HG03354 (cell line): ENCODE data around the gene CATSPERB.
"Not testable (repeated sequence)": the region's sequence is repeated elsewhere in the genome, so short reads cannot be mapped to it uniquely, and the experiment has no call there.

ENCODE experiments used
- ATAC-seq: cut with Tn5 transposase; IDR thresholded peaks from one replicate; pipeline ENCODE4 v1.9.1; 2021; ENCODE audit warnings: mild to moderate bottlenecking; ENCODE audit not compliant: unreplicated experiment, poor library complexity, severe bottlenecking

CATSPERB gene

GRCh38 chr14:91685600-91685999 lies 46.3 kb downstream of the CATSPERB start:
- ATAC-seq = no peak

- no peak for ATAC-seq
Observed at GRCh38 chr14:91681893-91682563, 49.9 kb downstream of the CATSPERB start.

GRCh38 chr14:91681118-91681517 lies 50.8 kb downstream of the CATSPERB start:
- no peak for ATAC-seq

DNA sequence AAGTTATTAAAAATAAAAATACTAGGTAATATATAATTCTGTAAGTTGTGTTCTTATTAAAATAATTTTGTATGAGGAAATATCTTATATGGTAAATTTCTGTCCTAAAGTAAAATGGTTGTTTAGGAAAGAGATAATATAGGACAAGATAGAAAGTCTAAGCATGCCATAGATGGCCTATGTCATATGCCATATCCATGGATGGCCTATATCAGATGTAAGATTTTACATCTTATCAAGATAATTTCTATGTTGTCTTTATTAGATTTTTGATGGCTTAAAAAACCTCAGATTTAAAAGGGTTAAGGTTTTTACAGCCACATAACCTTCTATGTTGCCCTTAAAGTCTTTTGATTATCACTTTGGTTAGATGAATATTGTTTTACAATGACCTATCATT lies 52.6 kb downstream of the CATSPERB start:
- ATAC-seq = no peak

DNA sequence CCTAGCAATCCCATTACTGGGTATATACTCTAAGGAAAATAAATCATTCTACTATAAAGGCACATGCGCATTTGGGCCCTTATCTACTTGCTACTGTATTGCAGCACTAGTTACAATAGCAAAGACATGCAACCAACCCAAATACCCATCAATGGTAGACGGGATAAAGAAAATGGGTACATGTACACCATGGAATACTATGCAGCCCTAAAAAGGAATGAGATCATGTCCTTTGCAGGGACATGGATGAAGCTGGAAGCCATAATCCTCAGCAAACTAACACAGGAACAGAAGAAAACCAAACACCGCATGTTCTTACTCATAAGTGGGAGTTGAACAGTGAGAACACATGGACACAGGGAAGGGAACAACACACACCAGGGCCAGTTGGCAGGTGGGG lies 54.2 kb downstream of the CATSPERB start:
- not testable (repeated sequence) for ATAC-seq

DNA sequence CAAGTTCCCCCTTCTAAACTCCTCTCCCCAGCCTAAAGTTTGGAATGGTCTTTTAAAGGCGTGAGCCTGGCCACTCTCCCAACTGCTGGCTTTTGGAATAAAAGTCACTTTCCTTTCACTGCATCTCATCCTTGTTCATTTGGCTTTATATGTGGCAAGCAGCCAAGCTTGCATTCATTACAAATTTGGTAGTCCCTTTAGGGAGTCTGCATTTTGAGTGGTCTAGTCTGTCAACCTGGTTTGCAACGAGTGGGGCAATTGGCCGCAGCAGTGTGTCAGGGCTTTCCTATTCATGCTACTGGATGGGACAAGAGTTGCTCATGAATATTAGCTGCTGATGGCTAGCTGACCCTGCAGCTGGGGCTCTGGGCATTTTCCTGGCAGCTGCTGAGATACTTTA lies 57.0 kb downstream of the CATSPERB start:
- ATAC-seq = no peak

- no peak for ATAC-seq
Observed at GRCh38 chr14:91669867-91670266, 62.0 kb downstream of the CATSPERB start.

- ATAC-seq = not testable (repeated sequence)
Observed at GRCh38 chr14:91667101-91667500, 64.8 kb downstream of the CATSPERB start.

- no peak for ATAC-seq
Observed at GRCh38 chr14:91660790-91661189, 71.1 kb downstream of the CATSPERB start.

- ATAC-seq = no peak
Observed at GRCh38 chr14:91654836-91655235, 77.0 kb downstream of the CATSPERB start.

- ATAC-seq = no peak
Observed at GRCh38 chr14:91653451-91653850, 78.4 kb downstream of the CATSPERB start.

GRCh38 chr14:91649930-91650329 lies 82.0 kb downstream of the CATSPERB start:
- ATAC-seq = no peak

- ATAC-seq = no peak
Observed at GRCh38 chr14:91647856-91648255, 84.0 kb downstream of the CATSPERB start.

GRCh38 chr14:91636604-91637003 lies 95.3 kb downstream of the CATSPERB start:
- ATAC-seq = no peak

GRCh38 chr14:91624757-91625156 lies 107.1 kb downstream of the CATSPERB start:
- no peak for ATAC-seq

DNA sequence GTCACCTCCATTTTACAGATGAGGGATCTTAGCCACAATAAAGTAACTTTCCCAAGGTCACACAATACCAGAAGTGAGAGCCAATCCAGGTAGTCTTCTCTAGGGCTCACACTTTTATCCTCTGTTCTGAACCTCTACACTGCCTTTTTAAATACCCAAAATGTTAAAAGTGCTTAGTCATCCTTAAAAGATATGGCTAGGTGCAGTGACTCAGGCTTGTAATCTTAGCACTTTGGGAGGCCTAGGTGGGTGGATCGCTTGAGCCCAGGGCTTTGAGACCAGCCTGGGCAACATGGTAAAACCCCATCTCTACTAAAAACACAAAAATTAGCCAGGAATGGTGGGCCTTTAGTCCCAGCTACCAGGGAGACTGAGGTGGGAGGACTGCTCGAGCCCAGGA lies 117.7 kb downstream of the CATSPERB start:
- no peak for ATAC-seq

DNA sequence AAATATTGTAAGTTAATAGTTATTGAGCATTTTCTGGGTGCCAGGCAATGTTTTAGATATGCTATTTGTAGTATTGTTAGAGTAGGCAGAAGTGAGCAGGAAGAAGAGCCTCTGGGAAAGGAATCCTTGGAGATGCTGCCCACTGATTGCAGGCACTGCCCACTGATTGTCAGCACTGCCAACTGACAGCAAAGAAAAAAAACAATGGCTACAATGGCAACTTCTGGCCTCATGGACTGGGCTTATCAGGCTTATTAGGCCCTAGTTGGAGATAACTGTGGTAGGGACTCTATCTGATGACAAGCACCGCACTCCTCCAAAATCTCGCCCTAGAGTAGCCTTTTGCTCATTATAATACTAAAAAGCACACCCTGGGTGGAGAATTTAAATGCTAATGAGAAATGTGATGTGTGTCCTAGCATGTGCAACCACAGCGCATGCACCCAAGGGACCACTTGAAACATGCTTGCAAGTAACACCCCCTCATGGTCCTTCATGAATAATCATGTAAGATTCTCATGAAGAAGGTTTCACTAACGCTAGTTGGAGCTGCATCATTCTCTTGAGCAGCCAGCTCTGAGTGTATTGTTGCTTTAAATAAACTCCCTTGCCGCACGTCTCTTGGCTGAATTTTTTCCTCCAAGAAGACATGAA lies 118.3 kb downstream of the CATSPERB start:
- no peak for ATAC-seq

GRCh38 chr14:91611528-91611927 lies 120.4 kb downstream of the CATSPERB start:
- no peak for ATAC-seq

DNA sequence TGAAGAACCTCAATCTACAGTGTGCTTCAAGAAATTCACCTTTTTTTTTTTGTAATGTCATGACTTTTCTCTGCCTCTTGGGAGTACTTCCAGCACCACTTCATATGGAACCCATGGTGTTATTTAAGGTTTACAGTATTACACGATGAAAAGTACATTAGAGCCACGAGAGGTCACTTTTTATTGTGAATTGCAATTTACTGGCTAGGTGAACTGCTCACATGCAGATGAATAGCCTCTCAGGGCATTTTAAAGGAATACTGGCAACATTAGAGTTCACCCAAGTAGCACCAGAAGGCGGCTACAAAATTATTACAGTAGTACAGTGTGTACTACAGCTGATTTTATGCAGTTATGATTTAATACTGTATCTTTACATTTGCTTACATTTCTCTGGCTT lies 122.7 kb downstream of the CATSPERB start:
- ATAC-seq = no peak

- no peak for ATAC-seq
Observed at GRCh38 chr14:91607322-91608047, 124.4 kb downstream of the CATSPERB start.

DNA sequence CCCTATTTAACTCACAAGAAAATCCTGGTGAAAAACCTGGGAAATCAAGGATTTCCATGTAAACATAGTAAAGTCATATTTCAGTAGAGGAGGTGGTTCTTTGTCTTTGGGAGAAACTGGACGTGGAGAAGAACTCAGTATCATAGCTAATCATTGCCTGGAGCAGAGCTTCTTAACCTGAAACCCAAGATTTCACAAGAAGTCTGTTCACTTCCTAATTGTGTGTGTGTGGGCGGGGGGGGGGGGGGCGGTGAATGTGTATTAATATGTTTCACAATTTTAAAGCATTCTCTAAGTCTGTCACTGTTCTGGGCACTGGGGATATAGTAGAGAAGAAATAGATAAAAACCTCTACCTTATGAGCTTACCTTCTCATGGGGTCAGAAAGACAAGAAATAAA lies 125.0 kb downstream of the CATSPERB start:
- no peak for ATAC-seq
